A549 (cell line): ENCODE measurements around the gene CEP97. TPM values are rescaled to one million over a fixed set of nuclear protein-coding genes. Genes with fewer than 3 reads are reported as not detected.

Experiments used
- ATAC-seq, 2 experiments: fragments of 200-7000 bp in 1 of 2; fragments of >200 bp in 1 of 2; cut with Nextera tagmentation in 1 of 2; cut with Tn5 transposase in 1 of 2; 3 replicates each; pipeline versions ENCODE4 v1.8.0 to v1.9.1; 2018 to 2020; ENCODE audit warnings: mild to moderate bottlenecking in 1 of 2, moderate library complexity in 1 of 2
- CTCF ChIA-PET: fragments of 300-600 bp; sonication (Branson Sonifier 250); formaldehyde crosslinking; extraction: SDS; loops from one replicate; lab custom pipeline; 2021; ENCODE audit warnings: antibody characterized with exemption, inconsistent platforms; lab: Yijun Ruan, JAX
- POLR2A ChIA-PET: fragments of 350-600 bp; formaldehyde crosslinking; extraction: SDS; loops from one replicate; lab custom pipeline; 2021; ENCODE audit warnings: antibody characterized with exemption, inconsistent platforms; lab: Yijun Ruan, JAX
- DNase-seq, 2 experiments: peaks; one replicate each; pipeline versions ENCODE4 v3.0.0 to v3.0.0-alpha.2; 2011 to 2016; ENCODE audit warnings: low read depth in 1 of 2, low spot score in 1 of 2
- FAIRE-seq: peaks from 2 replicates; lab custom pipeline; 2011; peaks lifted over from hg19 to GRCh38; lab: Jason Lieb, UNC
- H3K27ac ChIP-seq, 2 experiments: fragments of >200 bp; sonication (Bioruptor Twin); formaldehyde crosslinking; 3 replicates each; pipeline ENCODE4 v1.5.1; 2016 to 2017
- H3K4me1 ChIP-seq: fragments of >200 bp; sonication (Bioruptor Twin); formaldehyde crosslinking; 3 replicates; pipeline ENCODE4 v1.6.1; 2016
- H3K4me2 ChIP-seq: fragments of >200 bp; sonication (Bioruptor Twin); formaldehyde crosslinking; 3 replicates; pipeline ENCODE4 v1.6.1; 2016
- H3K4me3 ChIP-seq: fragments of >200 bp; sonication (Bioruptor Twin); formaldehyde crosslinking; 3 replicates; pipeline ENCODE4 v1.5.1; 2016
- H3K9me3 ChIP-seq: fragments of >200 bp; sonication (Bioruptor Twin); formaldehyde crosslinking; 3 replicates; pipeline ENCODE4 v1.6.1; 2016
- CHD4 ChIP-seq: fragments of 200-600 bp; sonication (generic); IDR thresholded peaks from 2 replicates; pipeline ENCODE4 v1.6.1; 2016; ENCODE audit warnings: antibody characterized with exemption, mild to moderate bottlenecking, borderline replicate concordance
- CTCF ChIP-seq: fragments of >200 bp; sonication (Bioruptor Twin); formaldehyde crosslinking; IDR thresholded peaks from 3 replicates; pipeline ENCODE4 v1.5.1; 2016
- FOSL2 ChIP-seq, 2 experiments: fragments of 450-650 bp in 1 of 2; fragments of >200 bp in 1 of 2; sonication (Bioruptor Twin) in 1 of 2; formaldehyde crosslinking; IDR thresholded peaks; 2 replicates each; pipeline versions ENCODE4 v1.5.0 to v1.6.1; 2016 to 2020; ENCODE audit warnings: mild to moderate bottlenecking in 1 of 2, moderate library complexity in 1 of 2
- HOXB13 ChIP-seq: fragments of 250-450 bp; sonication (Bioruptor Pico); IDR thresholded peaks from 2 replicates; pipeline ENCODE4 v1.5.0; 2020; ENCODE audit warnings: low read depth, mild to moderate bottlenecking, moderate library complexity
- JUN ChIP-seq, 2 experiments: fragments of >200 bp; sonication (Bioruptor Twin); formaldehyde crosslinking; IDR thresholded peaks; 2 replicates in 1 of 2; 3 replicates in 1 of 2; pipeline ENCODE4 v1.6.1; 2016 to 2017
- KDM1A ChIP-seq: fragments of 200-600 bp; sonication (generic); IDR thresholded peaks from 2 replicates; pipeline ENCODE4 v1.6.1; 2016; ENCODE audit warnings: low read depth, mild to moderate bottlenecking
- KDM5A ChIP-seq: fragments of 200-600 bp; sonication (generic); IDR thresholded peaks from 2 replicates; pipeline ENCODE4 v1.6.1; 2016; ENCODE audit warnings: antibody characterized with exemption, mild to moderate bottlenecking
- NFE2L2 ChIP-seq: fragments of 150-350 bp; conservative IDR thresholded peaks from 2 replicates; pipeline ENCODE4 v1.6.1; 2014; ENCODE audit warnings: low read length
- NR3C1 ChIP-seq: fragments of >200 bp; sonication (Bioruptor Twin); formaldehyde crosslinking; IDR thresholded peaks from 3 replicates; pipeline ENCODE4 v1.6.1; 2017
- RAD21 ChIP-seq, 2 experiments: fragments of >200 bp in 1 of 2; sonication (Bioruptor Twin) in 1 of 2; formaldehyde crosslinking in 1 of 2; IDR thresholded peaks in 1 of 2; conservative IDR thresholded peaks in 1 of 2; 2 replicates in 1 of 2; 3 replicates in 1 of 2; pipeline ENCODE4 v1.6.1; 2012 to 2018; ENCODE audit warnings: inconsistent platforms in 1 of 2
- SMC3 ChIP-seq: fragments of >200 bp; sonication (Bioruptor Twin); formaldehyde crosslinking; IDR thresholded peaks from 3 replicates; pipeline ENCODE4 v1.6.1; 2018; ENCODE audit warnings: inconsistent platforms
- WGBS: methylation state at CpG from one replicate; pipeline ENCODE4 v1.1.6; 2017; ENCODE audit errors: missing lambda C conversion rate; 5-methylcytosine and 5-hydroxymethylcytosine counted together
- polyA plus RNA-seq, 4 experiments: library from polyadenylated mRNA; depleted of rRNA in 3 of 4; stranded (reverse); fragments of >200 nt; fragmentation: RNase III in 1 of 4; extraction: RNeasy Plus Mini Kit Qiagen cat#74134 plus additional on column Dnase treatment in 1 of 4; gene quantifications; 2 replicates in 3 of 4; 3 replicates in 1 of 4; pipeline ENCODE4 v1.2.3, GENCODE V29; 2011 to 2017
- TF ChIP-seq, protein P1 (sequence below): fragments of >200 bp; sonication (Bioruptor Twin); formaldehyde crosslinking; IDR thresholded peaks from 2 replicates; pipeline ENCODE4 v1.6.1; 2016
- TF ChIP-seq, protein P2 (sequence below): IDR thresholded peaks from 2 replicates; pipeline ENCODE4 v1.6.1; 2012
- TF ChIP-seq, protein P3 (sequence below): IDR thresholded peaks from 2 replicates; pipeline ENCODE4 v1.6.1; 2012; ENCODE audit warnings: low read depth, borderline replicate concordance
- TF ChIP-seq, protein P4 (sequence below): fragments of >200 bp; sonication (Bioruptor Twin); formaldehyde crosslinking; IDR thresholded peaks from 3 replicates; pipeline ENCODE4 v1.6.1; 2016

Gene CEP97
- polyA plus RNA-seq, 2 of the 4 experiments (the other 2 are of a cell fraction) = 4.0 to 5.1 TPM

- ChIA-PET POLR2A (no interaction called here), CTCF (interaction anchor here (0.6 to 13.6 kb wide), 19 partner anchors 8 to 737 kb away, joined by 3 to 118 read pairs (median 6); partner anchors contain the start of gene NXPE3)
- DNase-seq (no peak), ATAC-seq (no peak), FAIRE-seq (no peak)
- TF ChIP-seq CHD4 (no peak), FOSL2 (IDR thresholded peaks at IDR 0.05) (no peak), FOSL2 (CRISPR knock-in tag; IDR thresholded peaks at IDR 0.05) (peak; percentile 24; the same call in 1 of the 2 replicates)
- no peak overlapping the region for H3K4me3 ChIP-seq
- WGBS = 55% methylated on average over 2 of the region's 2 CpGs
- H3K27ac ChIP-seq = no peak overlapping the region
- no peaks in the 10 kb centered on the region for H3K4me1 ChIP-seq
- no peak overlapping the region for H3K4me2 ChIP-seq
- no peaks in the 10 kb centered on the region for H3K9me3 ChIP-seq
Observed at GRCh38 chr3:101802179-101802578, 77.8 kb downstream of the CEP97 start.

DNA sequence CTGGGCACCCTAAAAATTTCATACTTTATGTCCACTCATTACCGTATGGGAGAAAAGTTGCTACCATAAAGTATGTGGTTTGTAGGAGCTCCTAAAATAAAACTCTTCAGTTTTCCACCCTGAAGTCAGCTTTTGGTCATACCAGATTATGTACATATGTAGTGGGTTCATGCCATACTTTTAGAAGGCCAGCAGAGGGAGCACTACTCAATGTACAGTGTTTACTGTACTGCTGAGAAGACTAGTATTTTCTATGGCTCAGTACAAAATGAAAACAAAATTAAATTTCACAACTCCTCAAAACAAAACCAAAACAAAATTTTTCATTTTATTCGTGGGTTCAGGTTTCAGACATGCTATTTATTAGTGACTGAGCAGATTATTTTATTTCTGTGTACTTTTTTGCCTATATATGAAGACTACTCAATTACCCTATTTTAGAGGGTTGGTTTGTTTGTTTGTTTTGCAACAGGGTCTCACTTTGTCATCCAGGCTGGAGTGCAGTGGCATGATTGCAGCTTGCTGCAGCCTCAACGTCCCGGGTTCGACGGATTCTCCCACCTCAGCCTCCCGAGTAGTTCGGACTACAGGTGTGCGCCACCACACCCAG, 78.9 kb downstream of the CEP97 start:
- POLR2A ChIA-PET = interaction anchor here (1.2 kb wide), 1 partner anchor 46 kb away, joined by 3 read pairs; the partner anchor contains the start of gene NFKBIZ

DNA sequence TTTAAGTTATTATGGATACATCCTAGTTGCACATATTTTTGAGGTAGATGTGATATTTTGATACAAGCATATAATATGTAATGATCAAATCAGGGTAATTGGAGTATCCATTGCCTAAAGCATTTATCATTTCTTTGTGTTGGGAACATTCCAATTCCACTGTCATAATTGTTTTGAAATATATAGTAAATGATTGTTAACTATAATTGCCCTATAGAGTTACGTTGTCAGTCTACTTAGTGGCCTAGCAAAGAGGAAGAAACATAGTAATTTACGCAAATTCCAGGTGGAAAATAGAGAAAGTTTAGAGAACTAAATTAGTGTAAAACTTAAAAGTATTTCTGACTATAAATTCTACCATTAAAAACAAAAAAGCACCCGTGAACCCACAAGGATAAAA, 79.5 kb downstream of the CEP97 start:
- no peak overlapping the region for H3K27ac ChIP-seq
- ChIA-PET POLR2A (no interaction called here), CTCF (interaction anchor here (0.7 to 13.6 kb wide), 12 partner anchors 8 to 425 kb away, joined by 3 to 118 read pairs (median 8); no protein-coding TSS in a partner anchor)
- no peaks in the 10 kb centered on the region for H3K9me3 ChIP-seq
- no peak overlapping the region for H3K4me2 ChIP-seq
- TF ChIP-seq, protein P1, sequence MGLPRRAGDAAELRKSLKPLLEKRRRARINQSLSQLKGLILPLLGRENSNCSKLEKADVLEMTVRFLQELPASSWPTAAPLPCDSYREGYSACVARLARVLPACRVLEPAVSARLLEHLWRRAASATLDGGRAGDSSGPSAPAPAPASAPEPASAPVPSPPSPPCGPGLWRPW = no peak
- TF ChIP-seq, protein P2, sequence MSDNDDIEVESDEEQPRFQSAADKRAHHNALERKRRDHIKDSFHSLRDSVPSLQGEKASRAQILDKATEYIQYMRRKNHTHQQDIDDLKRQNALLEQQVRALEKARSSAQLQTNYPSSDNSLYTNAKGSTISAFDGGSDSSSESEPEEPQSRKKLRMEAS = no peak
- TF ChIP-seq NFE2L2 = no peak
- no peak for TF ChIP-seq KDM5A
- H3K4me3 ChIP-seq = no peak overlapping the region
- 83% methylated on average over 3 of the region's 3 CpGs for WGBS
- no peak for ATAC-seq
- no peak for DNase-seq
- FAIRE-seq = no peak
- H3K4me1 ChIP-seq = 0 out of 3 replicates have a peak, but pooled peaks cover under 1% of the 10 kb centered on the region

More for the DNA sequence above, 78.9 kb downstream of the CEP97 start:
- no peaks in the 10 kb centered on the region for H3K4me1 ChIP-seq
- H3K27ac ChIP-seq = no peak overlapping the region
- DNase-seq (peak; percentile 54 to 76), FAIRE-seq (peak; percentile 83), ATAC-seq (peak; percentile 99)
- no peak overlapping the region for H3K4me2 ChIP-seq
- no peak for TF ChIP-seq NR3C1
- TF ChIP-seq, protein P3, sequence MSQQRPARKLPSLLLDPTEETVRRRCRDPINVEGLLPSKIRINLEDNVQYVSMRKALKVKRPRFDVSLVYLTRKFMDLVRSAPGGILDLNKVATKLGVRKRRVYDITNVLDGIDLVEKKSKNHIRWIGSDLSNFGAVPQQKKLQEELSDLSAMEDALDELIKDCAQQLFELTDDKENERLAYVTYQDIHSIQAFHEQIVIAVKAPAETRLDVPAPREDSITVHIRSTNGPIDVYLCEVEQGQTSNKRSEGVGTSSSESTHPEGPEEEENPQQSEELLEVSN = no peak
- peak; percentile 60 for TF ChIP-seq SMC3
- no peak for TF ChIP-seq HOXB13 (CRISPR knock-in tag)
- TF ChIP-seq RAD21 (conservative IDR thresholded peaks at IDR 0.05 in 1 of 2, IDR thresholded peaks at IDR 0.05 in 1 of 2) = peak; percentile 44 to 51; a peak in 4 of 5 replicates
- peak; percentile 87 for TF ChIP-seq CTCF
- TF ChIP-seq KDM1A = no peak
- no peak for TF ChIP-seq JUN (IDR thresholded peaks at IDR 0.05)
- H3K9me3 ChIP-seq = no peaks in the 10 kb centered on the region
- WGBS = 77% methylated on average over 9 of the region's 9 CpGs
- no peak overlapping the region for H3K4me3 ChIP-seq
- CTCF ChIA-PET = interaction anchor here (0.6 to 13.6 kb wide), 36 partner anchors 9 to 738 kb away, joined by 3 to 118 read pairs (median 4); partner anchors contain the start of genes NFKBIZ and NXPE3

DNA sequence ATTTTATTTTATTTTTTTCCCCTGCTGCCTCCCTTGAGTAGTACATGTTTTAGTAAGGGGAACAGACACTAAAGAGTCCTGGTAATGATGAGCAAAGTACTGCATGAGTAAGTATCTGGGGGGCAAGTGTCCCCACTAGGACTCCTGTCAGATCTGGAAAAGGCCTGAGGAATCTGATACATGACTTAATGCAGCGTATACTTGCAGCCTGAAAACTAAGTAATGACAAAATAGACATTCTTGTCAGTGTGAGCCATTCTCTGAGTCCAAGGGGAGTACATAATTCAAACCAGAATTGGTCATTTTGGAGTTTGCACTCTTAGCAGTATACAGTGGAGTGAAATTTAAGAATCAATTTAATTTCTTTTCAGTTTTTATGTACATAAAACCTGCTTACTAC, 82.1 kb downstream of the CEP97 start:
- 100% methylated on average over 1 of the region's 1 CpG for WGBS
- Histone ChIP-seq H3K27ac (no peak overlapping the region), H3K4me1 (peaks cover 10% of the 10 kb centered on the region), H3K4me2 (no peak overlapping the region), H3K9me3 (no peaks in the 10 kb centered on the region), H3K4me3 (no peak overlapping the region)
- CTCF ChIA-PET = interaction anchor here (8.9 to 13.6 kb wide), 2 partner anchors 417 to 423 kb away, joined by 118 to 186 read pairs; no protein-coding TSS in a partner anchor
- FAIRE-seq (no peak), DNase-seq (no peak), ATAC-seq (no peak)
- no peak for TF ChIP-seq KDM5A
- TF ChIP-seq, protein P4, sequence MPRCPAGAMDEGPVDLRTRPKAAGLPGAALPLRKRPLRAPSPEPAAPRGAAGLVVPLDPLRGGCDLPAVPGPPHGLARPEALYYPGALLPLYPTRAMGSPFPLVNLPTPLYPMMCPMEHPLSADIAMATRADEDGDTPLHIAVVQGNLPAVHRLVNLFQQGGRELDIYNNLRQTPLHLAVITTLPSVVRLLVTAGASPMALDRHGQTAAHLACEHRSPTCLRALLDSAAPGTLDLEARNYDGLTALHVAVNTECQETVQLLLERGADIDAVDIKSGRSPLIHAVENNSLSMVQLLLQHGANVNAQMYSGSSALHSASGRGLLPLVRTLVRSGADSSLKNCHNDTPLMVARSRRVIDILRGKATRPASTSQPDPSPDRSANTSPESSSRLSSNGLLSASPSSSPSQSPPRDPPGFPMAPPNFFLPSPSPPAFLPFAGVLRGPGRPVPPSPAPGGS = no peak
- POLR2A ChIA-PET = no interaction called here
